WERI-Rb-1 (cell line): ENCODE measurements around the gene ULK4.

Experiments
- DNase-seq: peaks from one replicate; pipeline ENCODE4 v3.0.0-alpha.2; 2020
- H3K27ac ChIP-seq: fragments of 250-450 bp; sonication (Bioruptor Pico); 2 replicates; pipeline ENCODE4 v1.5.1; 2020; ENCODE audit warnings: mild to moderate bottlenecking, moderate library complexity
- H3K27me3 ChIP-seq: fragments of 250-450 bp; sonication (Bioruptor Pico); 2 replicates; pipeline ENCODE4 v1.5.1; 2021; ENCODE audit warnings: mild to moderate bottlenecking, low read depth, moderate library complexity; ENCODE audit not compliant: insufficient read depth, severe bottlenecking
- H3K36me3 ChIP-seq: fragments of 250-450 bp; sonication (Bioruptor Pico); 2 replicates; pipeline ENCODE4 v1.5.1; 2020; ENCODE audit warnings: mild to moderate bottlenecking, moderate library complexity
- H3K4me3 ChIP-seq: 2 replicates; pipeline ENCODE4 v1.5.1; 2011; ENCODE audit warnings: low read depth, mild to moderate bottlenecking, control low read depth, low read length
- H3K9me3 ChIP-seq: fragments of 250-450 bp; sonication (Bioruptor Pico); 2 replicates; pipeline ENCODE4 v1.5.1; 2021; ENCODE audit warnings: mild to moderate bottlenecking, moderate library complexity; ENCODE audit not compliant: severe bottlenecking
- TF ChIP-seq, protein P1 (sequence below): IDR thresholded peaks from 2 replicates; pipeline ENCODE4 v1.5.1; 2011; ENCODE audit warnings: low read depth, mild to moderate bottlenecking, control low read depth, inconsistent platforms, low read length

ULK4 gene

DNA sequence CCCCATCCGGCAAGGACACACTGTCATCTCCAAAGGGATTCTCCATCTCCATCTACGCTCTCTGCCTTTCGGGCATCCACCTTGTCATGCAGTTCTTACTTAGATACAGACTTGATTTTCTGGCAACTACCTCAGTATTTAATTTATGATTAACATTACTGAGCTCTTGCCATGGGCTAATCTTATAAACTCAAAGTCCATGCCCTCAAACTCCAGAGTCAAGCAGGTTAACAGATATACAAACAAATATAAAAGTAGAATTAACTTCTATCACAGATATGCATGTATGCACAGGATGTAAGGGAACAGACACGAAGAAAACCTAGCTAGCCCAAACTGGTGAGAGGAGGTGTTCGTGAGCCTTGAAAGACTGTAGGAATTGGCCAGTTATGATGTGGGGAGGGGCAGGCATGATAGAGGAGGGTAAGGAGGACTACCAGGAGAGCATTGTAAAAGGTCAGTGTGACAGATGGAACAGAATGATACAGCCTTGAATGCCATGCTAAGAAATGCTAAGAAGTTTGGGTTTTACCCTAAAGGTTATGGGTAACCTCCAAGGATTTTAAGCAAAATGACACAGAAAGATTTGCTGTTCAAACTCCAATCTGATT is 334.3 kb downstream of the ULK4 start:
- H3K9me3 ChIP-seq: no peaks in the 10 kb centered on the region
- DNase-seq: no peak
- H3K36me3 ChIP-seq: no peaks in the 10 kb centered on the region
- TF ChIP-seq, protein P1, sequence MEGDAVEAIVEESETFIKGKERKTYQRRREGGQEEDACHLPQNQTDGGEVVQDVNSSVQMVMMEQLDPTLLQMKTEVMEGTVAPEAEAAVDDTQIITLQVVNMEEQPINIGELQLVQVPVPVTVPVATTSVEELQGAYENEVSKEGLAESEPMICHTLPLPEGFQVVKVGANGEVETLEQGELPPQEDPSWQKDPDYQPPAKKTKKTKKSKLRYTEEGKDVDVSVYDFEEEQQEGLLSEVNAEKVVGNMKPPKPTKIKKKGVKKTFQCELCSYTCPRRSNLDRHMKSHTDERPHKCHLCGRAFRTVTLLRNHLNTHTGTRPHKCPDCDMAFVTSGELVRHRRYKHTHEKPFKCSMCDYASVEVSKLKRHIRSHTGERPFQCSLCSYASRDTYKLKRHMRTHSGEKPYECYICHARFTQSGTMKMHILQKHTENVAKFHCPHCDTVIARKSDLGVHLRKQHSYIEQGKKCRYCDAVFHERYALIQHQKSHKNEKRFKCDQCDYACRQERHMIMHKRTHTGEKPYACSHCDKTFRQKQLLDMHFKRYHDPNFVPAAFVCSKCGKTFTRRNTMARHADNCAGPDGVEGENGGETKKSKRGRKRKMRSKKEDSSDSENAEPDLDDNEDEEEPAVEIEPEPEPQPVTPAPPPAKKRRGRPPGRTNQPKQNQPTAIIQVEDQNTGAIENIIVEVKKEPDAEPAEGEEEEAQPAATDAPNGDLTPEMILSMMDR: no peak
- H3K27ac ChIP-seq: no peak overlapping the region
- H3K4me3 ChIP-seq: no peak overlapping the region
- H3K27me3 ChIP-seq: no peaks in the 10 kb centered on the region

DNA sequence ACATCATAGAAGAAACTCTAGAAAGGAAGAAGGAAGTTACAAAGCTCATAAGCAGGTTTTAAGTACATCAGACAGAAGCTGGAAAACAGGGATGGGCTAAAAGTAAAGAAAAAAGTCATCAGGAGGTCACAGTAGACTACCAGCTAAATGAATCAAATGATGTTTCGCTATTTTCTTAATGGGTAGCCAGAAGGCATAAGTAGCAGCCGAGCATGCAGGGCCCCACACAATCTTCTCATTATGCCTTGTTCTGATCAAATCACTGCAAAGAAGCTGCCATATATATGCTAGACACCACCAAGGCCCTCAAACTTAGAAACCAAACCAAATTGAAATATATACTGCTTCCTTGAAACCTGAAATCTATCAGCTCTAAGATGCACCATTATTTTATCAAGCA is 349.1 kb downstream of the ULK4 start:
- Histone ChIP-seq H3K9me3 (no peaks in the 10 kb centered on the region), H3K27me3 (no peaks in the 10 kb centered on the region), H3K4me3 (no peak overlapping the region), H3K36me3 (no peaks in the 10 kb centered on the region), H3K27ac (no peak overlapping the region)
- TF ChIP-seq, protein P1: no peak
- no peak for DNase-seq

DNA sequence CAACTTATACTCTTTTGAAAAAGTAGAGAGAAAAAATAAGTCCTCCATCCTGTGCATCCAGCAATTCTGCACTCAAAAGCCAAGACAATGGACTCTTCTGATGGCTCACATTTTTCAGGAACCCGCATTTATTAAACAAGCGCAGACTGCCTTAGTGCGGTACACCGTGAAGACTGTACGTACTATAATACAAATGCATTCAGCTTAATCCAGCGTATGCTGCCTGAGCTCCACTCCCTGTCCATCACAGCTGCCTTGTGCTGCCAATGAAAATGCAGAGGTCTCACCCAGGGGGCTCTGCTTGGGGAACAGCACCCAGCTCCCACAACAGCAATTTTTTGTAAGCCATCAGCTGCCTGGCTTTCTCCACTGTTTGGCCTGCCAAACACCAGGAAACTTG is 350.9 kb downstream of the ULK4 start:
- TF ChIP-seq, protein P1: no peak
- no peak for DNase-seq
- Histone ChIP-seq H3K36me3 (no peaks in the 10 kb centered on the region), H3K27me3 (no peaks in the 10 kb centered on the region), H3K27ac (no peak overlapping the region), H3K4me3 (no peak overlapping the region), H3K9me3 (no peaks in the 10 kb centered on the region)

DNA sequence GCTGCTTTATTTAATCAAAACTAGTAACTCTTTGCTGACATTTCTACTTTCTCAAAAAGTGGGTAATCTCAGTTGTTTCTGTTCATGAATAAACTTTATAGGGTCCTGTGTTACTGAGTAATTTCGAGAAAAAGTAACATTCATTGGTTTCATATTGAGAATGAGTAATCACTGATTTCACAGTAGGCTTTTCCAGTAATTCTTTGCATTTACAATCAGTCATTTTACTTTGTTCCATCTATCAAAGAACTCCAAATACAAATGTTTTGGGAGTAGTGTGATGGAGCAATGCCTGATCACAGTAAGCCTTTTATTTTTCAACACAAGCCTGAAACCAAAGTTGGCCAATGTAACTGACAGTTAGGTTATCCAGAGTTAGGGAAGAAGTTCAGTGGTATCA is 353.6 kb downstream of the ULK4 start:
- H3K4me3 ChIP-seq: no peak overlapping the region
- H3K27ac ChIP-seq: no peak overlapping the region
- no peaks in the 10 kb centered on the region for H3K36me3 ChIP-seq
- H3K27me3 ChIP-seq: no peaks in the 10 kb centered on the region
- no peaks in the 10 kb centered on the region for H3K9me3 ChIP-seq
- TF ChIP-seq, protein P1: no peak
- DNase-seq: no peak

DNA sequence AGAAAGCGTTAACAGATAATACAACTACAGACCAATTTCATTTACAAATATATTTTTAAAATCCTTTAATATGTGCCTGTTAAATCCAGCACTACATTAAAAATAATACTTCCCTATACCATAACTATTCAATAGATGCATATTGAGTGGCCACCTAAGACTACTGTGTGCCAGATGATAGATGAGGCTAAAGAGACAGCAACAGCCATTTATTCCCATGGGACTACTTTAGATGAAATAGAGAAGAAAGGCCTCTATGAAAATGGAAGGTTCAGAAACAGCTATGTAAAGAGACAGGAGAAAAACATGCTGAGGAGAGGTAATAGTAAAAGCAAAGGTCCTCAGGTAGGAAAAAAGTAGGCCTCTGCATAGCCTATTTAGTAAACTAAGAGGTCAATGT is 358.1 kb downstream of the ULK4 start:
- H3K4me3 ChIP-seq: no peak overlapping the region
- no peak for DNase-seq

More for the DNA sequence above, 358.1 kb downstream of the ULK4 start:
- no peaks in the 10 kb centered on the region for H3K9me3 ChIP-seq
- TF ChIP-seq, protein P1: no peak
- peaks cover 13% of the 10 kb centered on the region for H3K27me3 ChIP-seq
- no peak overlapping the region for H3K27ac ChIP-seq
- H3K36me3 ChIP-seq: no peaks in the 10 kb centered on the region
